Raji (cell line): Measurements from ENCODE around the gene PIGBOS1.

ENCODE experiments used
- POLR2A ChIP-seq: IDR thresholded peaks from 2 replicates; pipeline ENCODE4 v1.6.1; 2011; ENCODE audit warnings: low read depth, low read length, control low read depth; ENCODE audit not compliant: insufficient read depth

Gene PIGBOS1

GRCh38 chr15:55279100-55279745, 39.7 kb downstream of the PIGBOS1 start:
- TF ChIP-seq POLR2A = no peak

GRCh38 chr15:55277715-55278114, 41.2 kb downstream of the PIGBOS1 start:
- no peak for TF ChIP-seq POLR2A

- TF ChIP-seq POLR2A = no peak
Measured at GRCh38 chr15:55277116-55277564, 41.8 kb downstream of the PIGBOS1 start.

- TF ChIP-seq POLR2A = no peak
Measured at GRCh38 chr15:55276324-55276723, 42.6 kb downstream of the PIGBOS1 start.

- no peak for TF ChIP-seq POLR2A
Measured at GRCh38 chr15:55270291-55270690, 48.6 kb downstream of the PIGBOS1 start.

GRCh38 chr15:55268176-55268695, 50.7 kb downstream of the PIGBOS1 start:
- no peak for TF ChIP-seq POLR2A

- no peak for TF ChIP-seq POLR2A
Measured at GRCh38 chr15:55267401-55268175, 51.3 kb downstream of the PIGBOS1 start.
